Naive thymus-derived CD4-positive, alpha-beta T cell (primary cell): ENCODE measurements around the gene ETV6. TPM values are rescaled to one million over a fixed set of nuclear protein-coding genes. Genes with fewer than 3 reads are reported as not detected.

Experiments
- ATAC-seq: fragments of 150-1000 bp; cut with Tn5 transposase; 2 replicates; pipeline ENCODE4 v1.10.0; 2021; ENCODE audit warnings: mild to moderate bottlenecking, moderate library complexity
- CTCF ChIA-PET: fragments of 350-600 bp; sonication (Branson Sonifier 250); formaldehyde crosslinking; loops from one replicate; lab custom pipeline; 2021; ENCODE audit warnings: antibody characterized with exemption; lab: Charles Lee
- POLR2A ChIA-PET: fragments of 350-600 bp; sonication (Branson Sonifier 250); formaldehyde crosslinking; loops from one replicate; lab custom pipeline; 2021; ENCODE audit warnings: antibody characterized with exemption, inconsistent platforms; lab: Charles Lee
- DNase-seq, 9 donors: peaks; one replicate each; pipeline versions ENCODE4 v3.0.0 to v3.0.0-alpha.2; 2020 to 2022; ENCODE audit warnings: mixed read lengths in 1 of 9
- H3K27ac ChIP-seq: one replicate; pipeline ENCODE4 v1.7.0; 2013; ENCODE audit warnings: mild to moderate bottlenecking, low read depth, low read length, moderate library complexity
- H3K27me3 ChIP-seq, 2 donors: one replicate each; pipeline ENCODE4 v1.7.0; 2013; ENCODE audit warnings: low read length in 2 of 2, mild to moderate bottlenecking in 2 of 2, moderate library complexity in 2 of 2; ENCODE audit not compliant: control insufficient read depth in 2 of 2, insufficient read depth in 2 of 2
- H3K36me3 ChIP-seq, 3 experiments: 1 replicate in 2 of 3; 2 replicates in 1 of 3; pipeline ENCODE4 v1.7.0; 2013; ENCODE audit warnings: low read length in 3 of 3, mild to moderate bottlenecking in 3 of 3, moderate library complexity in 1 of 3; ENCODE audit not compliant: insufficient read depth in 3 of 3, control insufficient read depth in 2 of 3
- H3K4me1 ChIP-seq, 2 donors: one replicate each; pipeline ENCODE4 v1.7.0; 2013; ENCODE audit warnings: low read length in 2 of 2, mild to moderate bottlenecking in 2 of 2, moderate library complexity in 1 of 2; ENCODE audit not compliant: control insufficient read depth in 2 of 2, insufficient read depth in 2 of 2
- H3K4me3 ChIP-seq: 2 replicates; pipeline ENCODE4 v1.7.0; 2013; ENCODE audit warnings: mild to moderate bottlenecking, low read length
- H3K9me3 ChIP-seq, 3 experiments: 1 replicate in 2 of 3; 2 replicates in 1 of 3; pipeline ENCODE4 v1.7.0; 2013; ENCODE audit warnings: low read length in 3 of 3; ENCODE audit not compliant: control insufficient read depth in 2 of 3
- H3K27ac Mint-ChIP-seq, 9 donors: one replicate each; pipeline ENCODE4 v1.8.0; 2020 to 2022; ENCODE audit warnings: mixed read lengths in 9 of 9, mild to moderate bottlenecking in 8 of 9, moderate library complexity in 5 of 9, inconsistent platforms in 2 of 9
- H3K27me3 Mint-ChIP-seq, 5 donors: one replicate each; pipeline ENCODE4 v1.8.0; 2021 to 2022; ENCODE audit warnings: mixed read lengths in 5 of 5, mild to moderate bottlenecking in 1 of 5
- H3K36me3 Mint-ChIP-seq, 5 donors: one replicate each; pipeline ENCODE4 v1.8.0; 2020 to 2022; ENCODE audit warnings: mixed read lengths in 5 of 5, mild to moderate bottlenecking in 3 of 5, inconsistent platforms in 1 of 5
- H3K4me1 Mint-ChIP-seq, 7 donors: one replicate each; pipeline ENCODE4 v1.8.0; 2020 to 2022; ENCODE audit warnings: mixed read lengths in 7 of 7, mild to moderate bottlenecking in 3 of 7, inconsistent platforms in 1 of 7
- H3K4me3 Mint-ChIP-seq, 10 donors: one replicate each; pipeline ENCODE4 v1.8.0; 2020 to 2022; ENCODE audit warnings: mild to moderate bottlenecking in 10 of 10, mixed read lengths in 10 of 10, moderate library complexity in 6 of 10, inconsistent platforms in 2 of 10
- H3K9me3 Mint-ChIP-seq, 11 donors: one replicate each; pipeline ENCODE4 v1.8.0; 2020 to 2022; ENCODE audit warnings: mixed read lengths in 11 of 11, mild to moderate bottlenecking in 4 of 11, inconsistent platforms in 1 of 11, moderate library complexity in 1 of 11
- intact Hi-C, 2 donors: fragments of 100-400 bp; cut with micrococcal nuclease; formaldehyde crosslinking; loops; one replicate each; pipeline ENCODE4 v1.15.1; 2023
- polyA plus RNA-seq, 2 donors: library from polyadenylated mRNA; unstranded; fragments of 300-500 nt; fragmentation: Illumina TruSeq; gene quantifications; one replicate each; pipeline ENCODE4 v1.2.3, GENCODE V29; 2021
- total RNA-seq, 6 experiments: library from RNA in 5 of 6; stranded (reverse) in 5 of 6; gene quantifications; 1 replicate in 5 of 6; 2 replicates in 1 of 6; pipeline ENCODE4 v1.2.3 and lab custom pipeline; 2021 to 2026

ETV6 gene
- total and polyA plus RNA-seq, 7 experiments from 2014 or later = 2.2 to 70.3 (median 25.3) TPM

DNA sequence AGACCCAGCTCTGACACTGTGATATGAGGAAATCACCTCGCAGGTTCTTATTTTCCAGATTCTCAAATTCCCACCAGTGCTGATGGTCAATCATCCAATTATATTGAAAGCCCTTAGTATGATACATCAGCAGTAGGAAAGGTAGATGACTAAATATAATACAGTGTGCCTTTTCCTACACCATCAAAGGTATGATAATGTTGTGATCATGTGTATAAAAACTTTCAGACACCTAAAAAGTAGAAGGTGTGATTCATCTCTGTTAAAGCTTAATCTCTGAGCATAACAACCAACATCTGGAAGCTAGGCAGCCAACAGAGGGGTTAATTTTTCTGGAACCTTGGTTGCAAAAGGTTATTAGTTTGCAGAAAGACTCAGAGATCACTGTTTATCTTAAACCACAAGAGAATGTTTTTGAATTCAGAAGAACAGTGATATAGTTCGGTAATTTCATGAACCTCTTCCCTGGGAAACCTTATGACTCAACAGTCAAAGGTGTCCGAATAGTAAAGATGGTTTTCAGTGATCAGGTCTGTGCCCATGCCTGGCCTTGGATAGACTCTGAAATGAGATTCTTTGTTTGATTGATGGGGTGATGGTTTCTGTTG is 122.5 kb downstream of the ETV6 start:
- ChIA-PET POLR2A (interaction anchor here (1.1 kb wide), 1 partner anchor 12 kb away, joined by 4 read pairs; no protein-coding TSS in a partner anchor), CTCF (interaction anchor here (1.0 kb wide), 1 partner anchor 149 kb away, joined by 4 read pairs; no protein-coding TSS in a partner anchor)
- H3K36me3 ChIP-seq = no peaks in the 10 kb centered on the region
- DNase-seq (no peak), ATAC-seq (no peak)
- H3K27ac ChIP-seq = no peak overlapping the region
- peaks cover 0 to 42% (median 24%) of the 10 kb centered on the region in 5 donors for H3K36me3 Mint-ChIP-seq
- intact Hi-C loops = loop anchor here in 1 of 2 donors (5.0 kb wide), 1 partner anchor 40 kb away; no protein-coding TSS in a partner anchor
- peaks cover 0 to 6% (median 0%) of the 10 kb centered on the region in 11 donors for H3K9me3 Mint-ChIP-seq
- peak overlapping the region in 1 of 10 donors; percentile 35 for H3K4me3 Mint-ChIP-seq
- no peaks in the 10 kb centered on the region for H3K27me3 ChIP-seq
- peak overlapping the region in 2 of 9 donors; percentile 52 to 78 for H3K27ac Mint-ChIP-seq
- no peaks in the 10 kb centered on the region for H3K27me3 Mint-ChIP-seq
- no peaks in the 10 kb centered on the region for H3K9me3 ChIP-seq
- H3K4me1 Mint-ChIP-seq = peaks cover 32 to 84% (median 68%) of the 10 kb centered on the region in 7 donors
- no peak overlapping the region for H3K4me3 ChIP-seq
- H3K4me1 ChIP-seq = peaks cover 7 to 8% of the 10 kb centered on the region in 2 donors

DNA sequence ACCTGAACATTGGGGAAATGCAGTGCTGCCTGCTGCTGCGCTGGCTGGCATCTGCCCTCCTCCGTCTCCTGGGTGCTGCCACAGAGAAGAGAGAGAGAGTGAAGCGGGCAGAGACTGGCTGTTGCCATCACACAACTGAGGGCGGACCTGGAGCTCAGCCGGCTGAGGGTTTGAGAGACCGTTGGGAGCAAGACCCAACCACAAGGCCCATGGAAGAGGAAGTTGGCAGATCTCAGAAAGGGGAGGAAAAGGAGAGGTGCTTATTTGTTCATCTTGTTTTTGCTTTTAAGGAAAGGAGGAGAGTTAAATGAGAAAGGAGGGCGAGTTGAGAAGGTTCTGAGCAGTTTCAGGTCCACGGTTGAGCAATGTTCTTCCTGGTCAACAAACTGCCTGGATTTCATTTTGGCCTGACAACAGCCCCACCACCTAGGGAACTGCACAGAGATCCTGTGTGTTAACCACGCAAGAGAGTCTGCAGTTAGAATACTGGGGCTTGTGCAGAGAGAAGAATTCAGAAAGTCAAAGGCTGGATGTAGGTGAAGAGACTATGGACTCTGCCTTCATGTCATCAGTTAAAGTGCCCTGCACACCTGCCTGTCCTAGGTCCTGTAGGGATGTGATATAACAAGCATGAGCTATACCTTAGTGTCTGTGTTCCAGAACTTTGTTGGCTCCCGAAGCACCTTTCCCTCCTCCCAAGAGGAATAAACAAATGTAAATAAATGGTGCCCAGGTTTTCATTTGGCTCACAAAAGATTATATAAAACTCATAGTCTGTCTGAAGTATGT is 124.6 kb downstream of the ETV6 start:
- no peaks in the 10 kb centered on the region for H3K9me3 ChIP-seq
- peak overlapping the region in 4 of 9 donors; percentile 36 to 80 (median 56) for H3K27ac Mint-ChIP-seq
- H3K4me3 Mint-ChIP-seq = peak overlapping the region in 4 of 10 donors; percentile 2 to 46 (median 20)
- CTCF ChIA-PET = interaction anchor here (0.6 to 1.4 kb wide), 3 partner anchors 11 to 37 kb away, joined by 3 to 5 read pairs (median 4); no protein-coding TSS in a partner anchor
- peaks cover 2 to 41% (median 24%) of the 10 kb centered on the region in 5 donors for H3K36me3 Mint-ChIP-seq
- ATAC-seq (peak; percentile 54), DNase-seq (no peak)
- H3K4me1 Mint-ChIP-seq = peaks cover 34 to 84% (median 52%) of the 10 kb centered on the region in 7 donors
- peaks cover 0 to 6% (median 0%) of the 10 kb centered on the region in 11 donors for H3K9me3 Mint-ChIP-seq
- H3K4me3 ChIP-seq = no peak overlapping the region
- intact Hi-C loops = loop anchor here in 1 of 2 donors (5.0 kb wide), 1 partner anchor 38 kb away; no protein-coding TSS in a partner anchor
- no peak overlapping the region for H3K27ac ChIP-seq
- H3K27me3 ChIP-seq = no peaks in the 10 kb centered on the region
- H3K27me3 Mint-ChIP-seq = no peaks in the 10 kb centered on the region
- no peaks in the 10 kb centered on the region for H3K36me3 ChIP-seq
- peaks cover 7 to 8% of the 10 kb centered on the region in 2 donors for H3K4me1 ChIP-seq
- POLR2A ChIA-PET = no interaction called here

DNA sequence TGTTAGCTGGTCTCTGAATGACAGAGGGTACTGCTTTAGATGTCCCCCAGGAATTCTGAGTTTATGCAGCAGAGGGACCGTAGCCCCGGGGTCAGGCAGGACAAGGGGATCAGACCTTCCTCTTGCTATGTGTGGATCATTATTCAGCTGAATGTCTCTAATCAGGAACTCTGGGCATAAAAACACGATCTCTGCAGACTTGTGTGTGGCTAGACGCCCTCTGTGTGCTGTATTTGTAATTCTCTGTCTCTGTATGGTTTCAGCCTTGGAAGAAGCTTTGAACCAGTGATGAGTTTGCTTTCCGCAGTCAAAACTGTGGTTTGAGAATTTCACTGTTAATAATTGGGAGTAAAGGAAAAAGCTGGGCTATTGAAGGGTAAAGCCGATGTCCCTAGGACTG is 125.3 kb downstream of the ETV6 start:
- peaks cover 29 to 84% (median 45%) of the 10 kb centered on the region in 7 donors for H3K4me1 Mint-ChIP-seq
- H3K27me3 Mint-ChIP-seq = no peaks in the 10 kb centered on the region
- no peak overlapping the region for H3K4me3 Mint-ChIP-seq
- DNase-seq = no peak
- ChIA-PET CTCF (interaction anchor here (0.6 to 1.4 kb wide), 2 partner anchors 12 to 36 kb away, joined by 3 to 4 read pairs; no protein-coding TSS in a partner anchor), POLR2A (no interaction called here)
- intact Hi-C loops = loop anchor here in 1 of 2 donors (5.0 kb wide), 1 partner anchor 37 kb away; no protein-coding TSS in a partner anchor
- H3K9me3 ChIP-seq = no peaks in the 10 kb centered on the region
- H3K36me3 Mint-ChIP-seq = peaks cover 4 to 44% (median 24%) of the 10 kb centered on the region in 5 donors
- H3K9me3 Mint-ChIP-seq = peaks cover 0 to 6% (median 0%) of the 10 kb centered on the region in 11 donors
- H3K27ac ChIP-seq = no peak overlapping the region
- no peak overlapping the region for H3K4me3 ChIP-seq
- H3K4me1 ChIP-seq = peaks cover 6% of the 10 kb centered on the region in 2 donors
- no peak for ATAC-seq
- no peaks in the 10 kb centered on the region for H3K36me3 ChIP-seq
- no peaks in the 10 kb centered on the region for H3K27me3 ChIP-seq
- peak overlapping the region in 3 of 9 donors; percentile 3 to 5 (median 3) for H3K27ac Mint-ChIP-seq

- H3K4me1 Mint-ChIP-seq = peaks cover 23 to 85% (median 38%) of the 10 kb centered on the region in 7 donors
- H3K27ac ChIP-seq = no peak overlapping the region
Measured at GRCh38 chr12:11776316-11776715, 126.8 kb downstream of the ETV6 start.

DNA sequence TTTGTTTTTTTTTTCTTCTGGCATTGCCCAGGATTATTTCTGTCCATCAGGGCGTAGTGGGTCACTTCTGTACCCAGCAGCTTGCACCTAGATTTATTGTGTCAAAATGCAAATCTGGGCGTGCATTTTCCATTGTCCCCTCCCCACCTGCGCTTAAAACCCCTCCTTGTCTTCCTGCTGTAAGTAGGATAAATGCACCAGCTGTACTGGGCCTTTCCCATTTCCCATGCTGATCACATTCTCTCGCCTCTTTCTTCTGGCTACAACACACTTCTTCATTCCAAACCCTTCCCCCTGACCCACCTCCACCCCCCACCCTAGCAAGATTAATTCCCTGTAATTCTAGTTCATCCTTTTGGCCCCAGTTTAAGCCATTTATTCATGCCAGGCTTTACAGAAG is 128.0 kb downstream of the ETV6 start:
- peak overlapping the region in 1 of 9 donors; percentile 43 for H3K27ac Mint-ChIP-seq
- no peaks in the 10 kb centered on the region for H3K9me3 Mint-ChIP-seq
- no peak overlapping the region for H3K27ac ChIP-seq
- H3K36me3 ChIP-seq = no peaks in the 10 kb centered on the region
- intact Hi-C loops = no loop called here
- POLR2A ChIA-PET = no interaction called here
- H3K4me1 ChIP-seq = no peaks in the 10 kb centered on the region
- peaks cover 22 to 80% (median 31%) of the 10 kb centered on the region in 7 donors for H3K4me1 Mint-ChIP-seq
- H3K27me3 ChIP-seq = no peaks in the 10 kb centered on the region
- no peaks in the 10 kb centered on the region for H3K9me3 ChIP-seq
- H3K4me3 Mint-ChIP-seq = peak overlapping the region in 1 of 10 donors; percentile 23
- CTCF ChIA-PET = no interaction called here
- no peak overlapping the region for H3K4me3 ChIP-seq
- no peaks in the 10 kb centered on the region for H3K27me3 Mint-ChIP-seq
- ATAC-seq (no peak), DNase-seq (no peak)
- H3K36me3 Mint-ChIP-seq = peaks cover 4 to 38% (median 17%) of the 10 kb centered on the region in 5 donors

More at GRCh38 chr12:11776316-11776715, 126.8 kb downstream of the ETV6 start:
- Mint-ChIP-seq H3K27me3 (no peaks in the 10 kb centered on the region), H3K4me3 (no peak overlapping the region), H3K27ac (no peak overlapping the region), H3K36me3 (peaks cover 4 to 39% (median 24%) of the 10 kb centered on the region in 5 donors), H3K9me3 (peaks cover 0 to 2% (median 0%) of the 10 kb centered on the region in 11 donors)
- ChIA-PET POLR2A (no interaction called here), CTCF (interaction anchor here (0.7 kb wide), 1 partner anchor 1012 kb away, joined by 4 read pairs; no protein-coding TSS in a partner anchor)
- H3K27me3 ChIP-seq = no peaks in the 10 kb centered on the region
- H3K4me3 ChIP-seq = no peak overlapping the region
- no peaks in the 10 kb centered on the region for H3K4me1 ChIP-seq
- no peak for ATAC-seq
- DNase-seq = no peak
- no peaks in the 10 kb centered on the region for H3K9me3 ChIP-seq
- intact Hi-C loops = no loop called here
- H3K36me3 ChIP-seq = no peaks in the 10 kb centered on the region

- Histone ChIP-seq H3K27me3 (no peaks in the 10 kb centered on the region), H3K36me3 (no peaks in the 10 kb centered on the region), H3K4me3 (no peak overlapping the region), H3K27ac (no peak overlapping the region), H3K9me3 (no peaks in the 10 kb centered on the region), H3K4me1 (no peaks in the 10 kb centered on the region)
- peak overlapping the region in 1 of 10 donors; percentile 70 for H3K4me3 Mint-ChIP-seq
- ATAC-seq = no peak
- H3K27me3 Mint-ChIP-seq = no peaks in the 10 kb centered on the region
- CTCF ChIA-PET = no interaction called here
- no peaks in the 10 kb centered on the region for H3K9me3 Mint-ChIP-seq
- peaks cover 4 to 41% (median 19%) of the 10 kb centered on the region in 5 donors for H3K36me3 Mint-ChIP-seq
- H3K27ac Mint-ChIP-seq = peak overlapping the region in 2 of 9 donors; percentile 10 to 54
- H3K4me1 Mint-ChIP-seq = peaks cover 26 to 80% (median 34%) of the 10 kb centered on the region in 7 donors
- POLR2A ChIA-PET = no interaction called here
- DNase-seq = no peak
- intact Hi-C loops = loop anchor here in 1 of 2 donors (2.0 kb wide), 1 partner anchor 15 kb away; no protein-coding TSS in a partner anchor
Measured at GRCh38 chr12:11777962-11778361, 128.5 kb downstream of the ETV6 start.
